HepG2 (cell line): ENCODE measurements around the gene CISD3. TPM values are rescaled to one million over a fixed set of nuclear protein-coding genes. Genes with fewer than 3 reads are reported as not detected.

Source experiments
- CHD2 ChIP-seq: IDR thresholded peaks from 2 replicates; pipeline ENCODE4 v1.6.1; 2011; ENCODE audit warnings: low read depth, low read length, improper control_type of control experiment
- FIP1L1 ChIP-seq: fragments of 200-400 bp; formaldehyde crosslinking; IDR thresholded peaks from 2 replicates; pipeline ENCODE4 v1.6.1; 2018; ENCODE audit warnings: low read depth, mild to moderate bottlenecking, low read length, moderate library complexity, borderline replicate concordance; ENCODE audit not compliant: insufficient read depth
- GATA4 ChIP-seq: sonication (generic); IDR thresholded peaks from 2 replicates; pipeline ENCODE4 v1.6.1; 2016; ENCODE audit warnings: antibody characterized with exemption, low read depth, borderline replicate concordance
- GZF1 ChIP-seq: sonication (generic); formaldehyde crosslinking; IDR thresholded peaks from 2 replicates; pipeline ENCODE4 v1.5.1; 2020; ENCODE audit warnings: mild to moderate bottlenecking, missing genetic modification reagents
- HDAC2 ChIP-seq: sonication (generic); formaldehyde crosslinking; IDR thresholded peaks from 2 replicates; pipeline ENCODE4 v1.4.0; 2020; ENCODE audit warnings: missing genetic modification reagents
- HHEX ChIP-seq: IDR thresholded peaks from 2 replicates; pipeline ENCODE4 v1.6.1; 2016; ENCODE audit warnings: control low read depth
- NFIB ChIP-seq: sonication (generic); formaldehyde crosslinking; IDR thresholded peaks from 2 replicates; pipeline ENCODE4 v1.9.0; 2021; ENCODE audit warnings: missing genetic modification reagents, mild to moderate bottlenecking, borderline replicate concordance
- PHF8 ChIP-seq: sonication (generic); formaldehyde crosslinking; IDR thresholded peaks from 2 replicates; pipeline ENCODE4 v1.5.0; 2020; ENCODE audit warnings: missing genetic modification reagents
- RARA ChIP-seq: IDR thresholded peaks from 2 replicates; pipeline ENCODE4 v1.6.1; 2016; ENCODE audit warnings: missing genetic modification reagents, missing compliant biosample characterization
- SIN3A ChIP-seq: IDR thresholded peaks from 2 replicates; pipeline ENCODE4 v1.6.1; 2011; ENCODE audit warnings: low read depth, mild to moderate bottlenecking, control low read depth, low read length, borderline replicate concordance
- SP1 ChIP-seq, 2 experiments: fragments of 450-650 bp in 1 of 2; sonication (generic) in 1 of 2; formaldehyde crosslinking in 1 of 2; IDR thresholded peaks; 2 replicates each; pipeline versions ENCODE4 v1.4.0 to v1.6.1; 2016 to 2020; ENCODE audit warnings: missing genetic modification reagents in 1 of 2
- TEF ChIP-seq: sonication (generic); formaldehyde crosslinking; IDR thresholded peaks from 2 replicates; pipeline ENCODE4 v1.5.0; 2020; ENCODE audit warnings: missing genetic modification reagents
- TMF1 ChIP-seq: sonication (generic); formaldehyde crosslinking; IDR thresholded peaks from 2 replicates; pipeline ENCODE4 v1.8.1; 2022; ENCODE audit warnings: low read depth, missing genetic modification reagents
- TOPORS ChIP-seq: sonication (generic); formaldehyde crosslinking; IDR thresholded peaks from 2 replicates; pipeline ENCODE4 v1.8.0; 2023; ENCODE audit warnings: mild to moderate bottlenecking, missing genetic modification reagents
- YEATS4 ChIP-seq: sonication (generic); formaldehyde crosslinking; IDR thresholded peaks from 2 replicates; pipeline ENCODE4 v1.4.0; 2020; ENCODE audit warnings: missing genetic modification reagents, borderline replicate concordance
- ZFP1 ChIP-seq: IDR thresholded peaks from 2 replicates; pipeline ENCODE4 v1.6.1; 2016
- ZNF207 ChIP-seq: fragments of 450-650 bp; IDR thresholded peaks from 2 replicates; pipeline ENCODE4 v1.6.1; 2016; ENCODE audit warnings: antibody characterized with exemption, borderline replicate concordance
- ZNF609 ChIP-seq: sonication (generic); formaldehyde crosslinking; IDR thresholded peaks from 2 replicates; pipeline ENCODE4 v1.4.0; 2020; ENCODE audit warnings: mild to moderate bottlenecking, missing genetic modification reagents, borderline replicate concordance
- ZNF644 ChIP-seq: IDR thresholded peaks from 2 replicates; pipeline ENCODE4 v1.6.1; 2016; ENCODE audit warnings: low read depth
- ZNF770 ChIP-seq: sonication (generic); formaldehyde crosslinking; IDR thresholded peaks from 2 replicates; pipeline ENCODE4 v1.5.0; 2020; ENCODE audit warnings: mild to moderate bottlenecking, missing genetic modification reagents
- ZNF784 ChIP-seq: sonication (generic); formaldehyde crosslinking; IDR thresholded peaks from 2 replicates; pipeline ENCODE4 v1.5.1; 2020; ENCODE audit warnings: missing genetic modification reagents, mild to moderate bottlenecking, borderline replicate concordance
- ZNF841 ChIP-seq: sonication (generic); formaldehyde crosslinking; IDR thresholded peaks from 2 replicates; pipeline ENCODE4 v1.8.1; 2023; ENCODE audit warnings: missing genetic modification reagents, borderline replicate concordance
- polyA plus RNA-seq, 8 experiments: library from polyadenylated mRNA; depleted of rRNA in 3 of 8; stranded (reverse) in 7 of 8; unstranded in 1 of 8; fragments of >200 nt; fragmentation: Illumina TruSeq in 4 of 8; extraction: Trizol in 4 of 8; gene quantifications; 2 replicates each; pipeline versions ENCODE4 v1.2.1 to v1.2.3, GENCODE V29; 2011 to 2016; ENCODE audit warnings: low read depth in 4 of 8, missing spikeins in 1 of 8, mixed read lengths in 1 of 8; ENCODE audit not compliant: insufficient read depth in 1 of 8
- total RNA-seq, 5 experiments: library from RNA; depleted of rRNA; stranded (reverse); fragments of >200 nt; fragmentation: Illumina TruSeq; extraction: Trizol; gene quantifications; 2 replicates each; pipeline ENCODE4 v1.2.3, GENCODE V29; 2016; ENCODE audit warnings: low read depth in 1 of 5

CISD3 gene
- total and polyA plus RNA-seq, 2 of the 13 experiments (the other 11 are each of a cell fraction or from before 2014, with no cell fraction given): 30.0 to 34.1 TPM

GRCh38 chr17:38703742-38704605, 26.2 kb upstream of the CISD3 start (continued):
- TF ChIP-seq GATA4: peak; percentile 86; the same call in 1 of the 2 replicates
- TF ChIP-seq CHD2: peak; percentile 75
- TF ChIP-seq SP1 (IDR thresholded peaks at IDR 0.05): no peak
- peak; percentile 91 for TF ChIP-seq SP1 (CRISPR knock-in tag; IDR thresholded peaks at IDR 0.05)
- no peak for TF ChIP-seq ZNF644 (CRISPR knock-in tag)
- peak; percentile 75 for TF ChIP-seq ZNF841 (CRISPR knock-in tag)
- 0 out of 2 replicates have a peak, but pooled peaks have one; percentile 51 for TF ChIP-seq TOPORS (CRISPR knock-in tag)
- TF ChIP-seq SIN3A: peak; percentile 81
- TF ChIP-seq NFIB: no peak
- peak; percentile 99 for TF ChIP-seq HDAC2 (CRISPR knock-in tag)
- TF ChIP-seq PHF8 (CRISPR knock-in tag): peak; percentile 76
- TF ChIP-seq ZNF609 (CRISPR knock-in tag): peak; percentile 98
- TF ChIP-seq YEATS4 (CRISPR knock-in tag): peak; percentile 77
- TF ChIP-seq TEF (CRISPR knock-in tag): no peak
- TF ChIP-seq HHEX (CRISPR knock-in tag): peak; percentile 81
- peak; percentile 96; the same call in 1 of the 2 replicates for TF ChIP-seq ZFP1 (CRISPR knock-in tag)
- TF ChIP-seq FIP1L1: peak; percentile 93
- TF ChIP-seq GZF1 (CRISPR knock-in tag): peak; percentile 90
- no peak; the same call in 1 of the 2 replicates for TF ChIP-seq TMF1 (CRISPR knock-in tag)
- peak; percentile 100 for TF ChIP-seq RARA (CRISPR knock-in tag)
- TF ChIP-seq ZNF784 (CRISPR knock-in tag): peak; percentile 30; the same call in 1 of the 2 replicates
- no peak for TF ChIP-seq ZNF207
- TF ChIP-seq ZNF770 (CRISPR knock-in tag): peak; percentile 72
